CD14-positive monocyte (primary cell): Measurements from ENCODE around the gene UTP11. TPM values are rescaled to one million over a fixed set of nuclear protein-coding genes. Genes with fewer than 3 reads are reported as not detected.
"Not testable (repeated sequence)": the region's sequence is repeated elsewhere in the genome, so short reads cannot be mapped to it uniquely, and the experiment has no call there.

Experiments used
- DNase-seq, 3 donors: peaks; one replicate each; pipeline ENCODE4 v3.0.0-alpha.2; 2011 to 2022
- H2AFZ ChIP-seq: 2 replicates; pipeline ENCODE4 v1.6.0; 2012; ENCODE audit warnings: mild to moderate bottlenecking, low read depth, low read length, inconsistent platforms; ENCODE audit not compliant: insufficient read depth, poor library complexity, severe bottlenecking
- H3K27ac ChIP-seq, 2 donors: 1 replicate in 1 of 2; 2 replicates in 1 of 2; pipeline ENCODE4 v1.5.1; 2012 to 2013; ENCODE audit warnings: low read length in 2 of 2, control low read depth in 1 of 2, inconsistent platforms in 1 of 2, low read depth in 1 of 2, mild to moderate bottlenecking in 1 of 2
- H3K27me3 ChIP-seq, 2 donors: one replicate each; pipeline versions ENCODE4 v1.6.0 to v1.6.1; 2011 to 2013; ENCODE audit warnings: low read length in 2 of 2; ENCODE audit not compliant: control insufficient read depth in 2 of 2, insufficient read depth in 2 of 2
- H3K36me3 ChIP-seq, 2 donors: replicated peaks in 1 of 2; 1 replicate in 1 of 2; 2 replicates in 1 of 2; pipeline versions ENCODE4 v1.5.1 to v1.6.1; 2012 to 2013; ENCODE audit warnings: low read length in 2 of 2, control low read depth in 1 of 2, inconsistent platforms in 1 of 2, mild to moderate bottlenecking in 1 of 2; ENCODE audit not compliant: insufficient read depth in 2 of 2, control insufficient read depth in 1 of 2
- H3K4me1 ChIP-seq, 2 donors: 1 replicate in 1 of 2; 2 replicates in 1 of 2; pipeline versions ENCODE4 v1.5.1 to v1.6.1; 2012 to 2013; ENCODE audit warnings: low read length in 2 of 2, control low read depth in 1 of 2, inconsistent platforms in 1 of 2, mild to moderate bottlenecking in 1 of 2, moderate library complexity in 1 of 2; ENCODE audit not compliant: insufficient read depth in 2 of 2, control insufficient read depth in 1 of 2
- H3K4me2 ChIP-seq: replicated peaks from 2 replicates; pipeline ENCODE3; 2012; ENCODE audit warnings: low read length, moderate library complexity, mild to moderate bottlenecking; ENCODE audit not compliant: poor library complexity, severe bottlenecking; ENCODE audit errors: extremely low read depth
- H3K4me3 ChIP-seq, 3 experiments: fragments of 200-600 bp in 1 of 3; sonication (generic) in 1 of 3; replicated peaks in 1 of 3; 1 replicate in 2 of 3; 2 replicates in 1 of 3; pipeline ENCODE4 v1.5.1; 2011 to 2013; ENCODE audit warnings: low read length in 3 of 3, mild to moderate bottlenecking in 3 of 3, control low read depth in 2 of 3, low read depth in 2 of 3, inconsistent platforms in 1 of 3, moderate library complexity in 1 of 3
- H3K79me2 ChIP-seq: 2 replicates; pipeline ENCODE4 v1.6.0; 2012; ENCODE audit warnings: mild to moderate bottlenecking, control low read depth, inconsistent platforms, low read length, moderate library complexity; ENCODE audit not compliant: insufficient read depth
- H3K9ac ChIP-seq: 2 replicates; pipeline ENCODE4 v1.6.0; 2017; ENCODE audit warnings: low read length, mild to moderate bottlenecking; ENCODE audit not compliant: insufficient read depth, poor library complexity, severe bottlenecking
- H3K9me3 ChIP-seq, 2 donors: replicated peaks in 1 of 2; 1 replicate in 1 of 2; 2 replicates in 1 of 2; pipeline versions ENCODE4 v1.5.1 to v1.6.1; 2012 to 2013; ENCODE audit warnings: low read length in 2 of 2, control low read depth in 1 of 2; ENCODE audit not compliant: control insufficient read depth in 1 of 2, insufficient read depth in 1 of 2
- H4K20me1 ChIP-seq: 2 replicates; pipeline ENCODE4 v1.6.0; 2012; ENCODE audit warnings: mild to moderate bottlenecking, low read length, control low read depth, moderate library complexity; ENCODE audit not compliant: insufficient read depth
- H3K27ac Mint-ChIP-seq, 7 donors: one replicate each; pipeline ENCODE4 v1.8.0; 2020; ENCODE audit warnings: mild to moderate bottlenecking in 7 of 7, mixed read lengths in 7 of 7, moderate library complexity in 6 of 7, inconsistent platforms in 2 of 7
- H3K27me3 Mint-ChIP-seq, 3 donors: one replicate each; pipeline ENCODE4 v1.8.0; 2021 to 2022; ENCODE audit warnings: low read depth in 3 of 3, mild to moderate bottlenecking in 3 of 3, mixed read lengths in 3 of 3, moderate library complexity in 3 of 3, inconsistent platforms in 1 of 3
- H3K36me3 Mint-ChIP-seq, 2 donors: one replicate each; pipeline ENCODE4 v1.8.0; 2020; ENCODE audit warnings: mixed read lengths in 2 of 2, inconsistent platforms in 1 of 2, mild to moderate bottlenecking in 1 of 2
- H3K4me1 Mint-ChIP-seq: one replicate; pipeline ENCODE4 v1.8.0; 2020; ENCODE audit warnings: mild to moderate bottlenecking, mixed read lengths
- H3K4me3 Mint-ChIP-seq, 2 donors: one replicate each; pipeline ENCODE4 v1.8.0; 2020; ENCODE audit warnings: mild to moderate bottlenecking in 2 of 2, mixed read lengths in 2 of 2, moderate library complexity in 1 of 2
- H3K9me3 Mint-ChIP-seq, 7 donors: one replicate each; pipeline ENCODE4 v1.8.0; 2020 to 2022; ENCODE audit warnings: mixed read lengths in 7 of 7, mild to moderate bottlenecking in 6 of 7, moderate library complexity in 6 of 7, inconsistent platforms in 2 of 7
- CTCF ChIP-seq: fragments of 200-600 bp; IDR thresholded peaks from one replicate; pipeline ENCODE4 v1.8.0; 2022; ENCODE audit warnings: antibody characterized with exemption, mild to moderate bottlenecking
- WGBS: methylation state at CpG from one replicate; pipeline ENCODE4 v1.1.5; 2013; ENCODE audit warnings: missing lambda C conversion rate; ENCODE audit not compliant: insufficient coverage; 5-methylcytosine and 5-hydroxymethylcytosine counted together
- intact Hi-C, 2 donors: fragments of 100-400 bp; cut with micrococcal nuclease; formaldehyde crosslinking; loops; one replicate each; pipeline versions ENCODE4 v1.15.0 to v1.15.1; 2023
- polyA plus RNA-seq, 3 donors: library from polyadenylated mRNA; depleted of rRNA in 1 of 3; unstranded in 2 of 3; stranded (reverse) in 1 of 3; fragments of 300-500 nt in 2 of 3; fragments of >200 nt in 1 of 3; fragmentation: Illumina TruSeq in 2 of 3; gene quantifications; 1 replicate in 2 of 3; 2 replicates in 1 of 3; pipeline ENCODE4 v1.2.3, GENCODE V29; 2012 to 2021

Gene UTP11
- polyA plus RNA-seq, 3 donors: 10.9 to 26.0 (median 20.5) TPM

GRCh38 chr1:37974567-37974966 lies 38.0 kb upstream of the UTP11 start:
- intact Hi-C loops: loop anchor here in 1 of 2 donors (10.0 kb wide), 1 partner anchor 90 kb away; no protein-coding TSS in a partner anchor
- Histone ChIP-seq H3K4me3 (no peak overlapping the region), H3K79me2 (peaks cover 4% of the 10 kb centered on the region), H4K20me1 (no peaks in the 10 kb centered on the region), H3K9ac (no peak overlapping the region), H3K27me3 (no peaks in the 10 kb centered on the region), H3K27ac (no peak overlapping the region), H3K4me2 (no peak overlapping the region), H3K9me3 (no peaks in the 10 kb centered on the region), H3K36me3 (peaks cover 55 to 89% of the 10 kb centered on the region in 2 donors), H3K4me1 (no peaks in the 10 kb centered on the region), H2AFZ (no peak overlapping the region)
- H3K4me1 Mint-ChIP-seq: no peaks in the 10 kb centered on the region
- H3K9me3 Mint-ChIP-seq: peaks cover 0 to 3% (median 0%) of the 10 kb centered on the region in 7 donors
- H3K36me3 Mint-ChIP-seq: peaks cover 88 to 100% of the 10 kb centered on the region in 2 donors
- H3K4me3 Mint-ChIP-seq: no peak overlapping the region
- H3K27me3 Mint-ChIP-seq: no peaks in the 10 kb centered on the region
- no peak for DNase-seq
- 100% methylated on average over 3 of the region's 5 CpGs for WGBS
- H3K27ac Mint-ChIP-seq: peak overlapping the region in 1 of 7 donors; percentile 44
- no peak for TF ChIP-seq CTCF

- H3K9me3 Mint-ChIP-seq, H3K4me1 ChIP-seq, H2AFZ ChIP-seq, H3K27me3 Mint-ChIP-seq, DNase-seq, H3K4me3 ChIP-seq, H4K20me1 ChIP-seq, H3K9ac ChIP-seq, H3K27ac ChIP-seq, H3K9me3 ChIP-seq, H3K27me3 ChIP-seq, H3K4me3 Mint-ChIP-seq, H3K4me1 Mint-ChIP-seq, H3K4me2 ChIP-seq, H3K79me2 ChIP-seq: not testable (repeated sequence)
- Mint-ChIP-seq H3K27ac (peak overlapping the region in 1 of 7 donors; percentile 44), H3K36me3 (peaks cover 88 to 100% of the 10 kb centered on the region in 2 donors)
- 63% methylated on average over 5 of the region's 6 CpGs for WGBS
- intact Hi-C loops: loop anchor here in 1 of 2 donors (10.0 kb wide), 1 partner anchor 90 kb away; no protein-coding TSS in a partner anchor
- peak; percentile 58 for TF ChIP-seq CTCF
- H3K36me3 ChIP-seq: peaks cover 55 to 89% of the 10 kb centered on the region in 2 donors
Observed at GRCh38 chr1:37975083-37975482, 37.5 kb upstream of the UTP11 start.
